GM21381 (cell line): ENCODE results near the gene ABCC4.
"Not testable (repeated sequence)": the region's sequence is repeated elsewhere in the genome, so short reads cannot be mapped to it uniquely, and the experiment has no call there.

ENCODE experiments used
- ATAC-seq: cut with Tn5 transposase; IDR thresholded peaks from one replicate; pipeline ENCODE4 v1.9.1; 2021; ENCODE audit warnings: mild to moderate bottlenecking, moderate library complexity; ENCODE audit not compliant: unreplicated experiment

ABCC4 gene

GRCh38 chr13:95298169-95298965, 2.9 kb downstream of the ABCC4 start:
- no peak for ATAC-seq

GRCh38 chr13:95296326-95296925, 4.8 kb downstream of the ABCC4 start:
- ATAC-seq = no peak

GRCh38 chr13:95295026-95295425, 6.2 kb downstream of the ABCC4 start:
- no peak for ATAC-seq

GRCh38 chr13:95292622-95293021, 8.6 kb downstream of the ABCC4 start:
- ATAC-seq = no peak

GRCh38 chr13:95289901-95290300, 11.3 kb downstream of the ABCC4 start:
- not testable (repeated sequence) for ATAC-seq

- no peak for ATAC-seq
Observed at GRCh38 chr13:95289020-95289444, 12.2 kb downstream of the ABCC4 start.

GRCh38 chr13:95284436-95284835, 16.8 kb downstream of the ABCC4 start:
- no peak for ATAC-seq

GRCh38 chr13:95279016-95279415, 22.2 kb downstream of the ABCC4 start:
- no peak for ATAC-seq

GRCh38 chr13:95276037-95276505, 25.2 kb downstream of the ABCC4 start:
- no peak for ATAC-seq

GRCh38 chr13:95275322-95276036, 25.8 kb downstream of the ABCC4 start:
- ATAC-seq = no peak

GRCh38 chr13:95273592-95274132, 27.6 kb downstream of the ABCC4 start:
- ATAC-seq = not testable (repeated sequence)

GRCh38 chr13:95272076-95272475, 29.2 kb downstream of the ABCC4 start:
- ATAC-seq = not testable (repeated sequence)

GRCh38 chr13:95269756-95270155, 31.5 kb downstream of the ABCC4 start:
- ATAC-seq = no peak

- ATAC-seq = not testable (repeated sequence)
Observed at GRCh38 chr13:95268343-95269065, 32.7 kb downstream of the ABCC4 start.

GRCh38 chr13:95267662-95268342, 33.4 kb downstream of the ABCC4 start:
- ATAC-seq = no peak

GRCh38 chr13:95264225-95264624, 37.0 kb downstream of the ABCC4 start:
- ATAC-seq = no peak

GRCh38 chr13:95262837-95263384, 38.3 kb downstream of the ABCC4 start:
- ATAC-seq = no peak

GRCh38 chr13:95261956-95262355, 39.3 kb downstream of the ABCC4 start:
- no peak for ATAC-seq

GRCh38 chr13:95260031-95260525, 41.2 kb downstream of the ABCC4 start:
- peak; percentile 42 for ATAC-seq
